Cardiac muscle cell (in vitro differentiated cells and primary cell): ENCODE measurements around the gene CRMP1. TPM values are rescaled to one million over a fixed set of nuclear protein-coding genes. Genes with fewer than 3 reads are reported as not detected.

ENCODE experiments used
- DNase-seq, 2 donors: peaks; one replicate each; pipeline versions ENCODE4 v3.0.0 to v3.0.0-alpha.2; 2010 to 2017; ENCODE audit warnings: low read depth in 1 of 2, low spot score in 1 of 2
- H3K27ac ChIP-seq: fragments of 200-600 bp; sonication (generic); 2 replicates; pipeline ENCODE4 v1.5.1; 2016
- H3K27me3 ChIP-seq: fragments of 200-600 bp; sonication (generic); 2 replicates; pipeline ENCODE4 v1.6.0; 2016; ENCODE audit warnings: control low read depth
- H3K36me3 ChIP-seq: fragments of 200-600 bp; sonication (generic); 2 replicates; pipeline ENCODE4 v1.5.1; 2016; ENCODE audit warnings: control low read depth
- H3K4me1 ChIP-seq: fragments of 200-600 bp; sonication (generic); 2 replicates; pipeline ENCODE4 v1.8.1; 2017; ENCODE audit warnings: low read depth, mild to moderate bottlenecking, mixed run types
- H3K4me3 ChIP-seq: fragments of 200-600 bp; sonication (generic); 2 replicates; pipeline ENCODE4 v1.5.1; 2016; ENCODE audit warnings: mild to moderate bottlenecking
- H3K9me3 ChIP-seq: fragments of 200-600 bp; sonication (generic); 2 replicates; pipeline ENCODE4 v1.5.1; 2017; ENCODE audit warnings: low read depth, mild to moderate bottlenecking, control low read depth
- polyA plus RNA-seq: library from polyadenylated mRNA; unstranded; fragments of >200 nt; fragmentation: Nextera tagmentation; extraction: Ambion mirVana; gene quantifications from 2 replicates; pipeline ENCODE4 v1.2.1, GENCODE V29; 2016
- total RNA-seq: library from RNA; depleted of rRNA; stranded (reverse); fragments of >200 nt; gene quantifications from 2 replicates; pipeline ENCODE4 v1.2.3, GENCODE V29; 2016
- TF ChIP-seq, protein P1 (sequence below): IDR thresholded peaks from 2 replicates; pipeline ENCODE4 v1.5.1; 2012; ENCODE audit warnings: low read depth, mild to moderate bottlenecking, low read length

Gene CRMP1
- total and polyA plus RNA-seq, 2 experiments from 2014 or later = 7.7 to 9.4 TPM

DNA sequence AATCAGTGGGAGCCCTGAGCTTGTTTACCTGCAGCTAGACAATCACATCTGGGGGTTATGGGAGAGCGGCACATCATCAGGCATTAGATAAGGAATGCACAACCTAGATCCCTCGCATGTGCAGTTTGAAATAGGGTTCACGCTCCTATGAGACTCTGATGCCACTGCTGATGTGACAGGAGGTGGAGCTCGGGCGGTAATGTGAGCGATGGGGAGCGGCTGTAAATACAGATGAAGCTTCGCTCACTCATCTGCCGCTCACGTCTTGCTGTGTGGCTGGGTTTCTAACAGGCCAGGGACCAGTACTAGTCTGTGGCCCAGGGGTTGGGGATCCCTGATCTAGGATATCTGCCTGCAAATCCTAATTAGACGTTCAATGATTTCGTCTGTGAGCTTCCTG, 90.3 kb downstream of the CRMP1 start:
- Histone ChIP-seq H3K27me3 (no peaks in the 10 kb centered on the region), H3K9me3 (no peaks in the 10 kb centered on the region), H3K4me1 (no peaks in the 10 kb centered on the region), H3K36me3 (peaks cover 7% of the 10 kb centered on the region), H3K4me3 (no peak overlapping the region), H3K27ac (no peak overlapping the region)
- no peak for DNase-seq
- TF ChIP-seq, protein P1, sequence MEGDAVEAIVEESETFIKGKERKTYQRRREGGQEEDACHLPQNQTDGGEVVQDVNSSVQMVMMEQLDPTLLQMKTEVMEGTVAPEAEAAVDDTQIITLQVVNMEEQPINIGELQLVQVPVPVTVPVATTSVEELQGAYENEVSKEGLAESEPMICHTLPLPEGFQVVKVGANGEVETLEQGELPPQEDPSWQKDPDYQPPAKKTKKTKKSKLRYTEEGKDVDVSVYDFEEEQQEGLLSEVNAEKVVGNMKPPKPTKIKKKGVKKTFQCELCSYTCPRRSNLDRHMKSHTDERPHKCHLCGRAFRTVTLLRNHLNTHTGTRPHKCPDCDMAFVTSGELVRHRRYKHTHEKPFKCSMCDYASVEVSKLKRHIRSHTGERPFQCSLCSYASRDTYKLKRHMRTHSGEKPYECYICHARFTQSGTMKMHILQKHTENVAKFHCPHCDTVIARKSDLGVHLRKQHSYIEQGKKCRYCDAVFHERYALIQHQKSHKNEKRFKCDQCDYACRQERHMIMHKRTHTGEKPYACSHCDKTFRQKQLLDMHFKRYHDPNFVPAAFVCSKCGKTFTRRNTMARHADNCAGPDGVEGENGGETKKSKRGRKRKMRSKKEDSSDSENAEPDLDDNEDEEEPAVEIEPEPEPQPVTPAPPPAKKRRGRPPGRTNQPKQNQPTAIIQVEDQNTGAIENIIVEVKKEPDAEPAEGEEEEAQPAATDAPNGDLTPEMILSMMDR = no peak

GRCh38 chr4:5801696-5802095, 91.2 kb downstream of the CRMP1 start:
- H3K4me3 ChIP-seq = no peak overlapping the region
- TF ChIP-seq, protein P1 = no peak
- H3K36me3 ChIP-seq = peaks cover 7% of the 10 kb centered on the region
- H3K9me3 ChIP-seq = no peaks in the 10 kb centered on the region
- DNase-seq = no peak
- no peaks in the 10 kb centered on the region for H3K4me1 ChIP-seq
- no peaks in the 10 kb centered on the region for H3K27me3 ChIP-seq
- no peak overlapping the region for H3K27ac ChIP-seq

- DNase-seq = no peak
- Histone ChIP-seq H3K4me3 (no peak overlapping the region), H3K4me1 (no peaks in the 10 kb centered on the region), H3K27me3 (no peaks in the 10 kb centered on the region), H3K27ac (no peak overlapping the region), H3K9me3 (no peaks in the 10 kb centered on the region), H3K36me3 (peaks cover 7% of the 10 kb centered on the region)
- TF ChIP-seq, protein P1 = no peak
These were observed 92.4 kb downstream of the CRMP1 start for GRCh38 chr4:5800496-5800895.

DNA sequence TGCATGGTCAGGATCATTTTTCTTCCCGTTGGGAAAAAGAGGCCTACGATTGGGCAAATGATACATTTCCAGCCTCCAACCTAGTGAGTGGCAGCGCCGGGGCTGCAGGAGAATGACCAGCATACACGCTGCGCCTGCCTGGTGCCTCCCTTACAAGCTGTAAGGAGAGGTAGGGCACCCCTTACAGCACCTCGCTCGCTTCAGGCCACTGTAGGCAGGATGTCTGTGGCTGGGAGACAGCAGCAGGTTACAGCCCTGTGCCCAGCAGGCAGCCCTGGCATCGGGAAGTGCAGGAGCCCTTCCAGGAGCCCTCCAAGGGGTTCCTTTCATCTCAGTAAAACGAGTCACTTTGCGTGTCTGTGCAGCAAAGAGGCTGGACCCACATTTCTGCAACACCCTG, 93.5 kb downstream of the CRMP1 start:
- no peaks in the 10 kb centered on the region for H3K27me3 ChIP-seq
- no peak for DNase-seq
- peaks cover 11% of the 10 kb centered on the region for H3K36me3 ChIP-seq
- H3K4me3 ChIP-seq = no peak overlapping the region
- H3K9me3 ChIP-seq = no peaks in the 10 kb centered on the region
- TF ChIP-seq, protein P1 = no peak
- no peak overlapping the region for H3K27ac ChIP-seq
- H3K4me1 ChIP-seq = no peaks in the 10 kb centered on the region

GRCh38 chr4:5798946-5799345, 93.9 kb downstream of the CRMP1 start:
- peaks cover 11% of the 10 kb centered on the region for H3K36me3 ChIP-seq

More at GRCh38 chr4:5798946-5799345, 93.9 kb downstream of the CRMP1 start:
- no peaks in the 10 kb centered on the region for H3K27me3 ChIP-seq
- H3K4me3 ChIP-seq = no peak overlapping the region
- no peaks in the 10 kb centered on the region for H3K4me1 ChIP-seq
- H3K27ac ChIP-seq = no peak overlapping the region
- no peaks in the 10 kb centered on the region for H3K9me3 ChIP-seq
- no peak for DNase-seq
- TF ChIP-seq, protein P1 = no peak
